Stimulated activated CD4-positive, alpha-beta T cell treated with anti-CD3 and anti-CD28 coated beads, Interleukin-12 subunit alpha, Interleukin-12 subunit beta, amount 100 ng/mL, for 4 hours (primary cell): ENCODE data around the gene TNFSF13.

Experiments
- DNase-seq: peaks from one replicate; pipeline ENCODE4 v3.0.0-alpha.2; 2020

TNFSF13 gene

DNA sequence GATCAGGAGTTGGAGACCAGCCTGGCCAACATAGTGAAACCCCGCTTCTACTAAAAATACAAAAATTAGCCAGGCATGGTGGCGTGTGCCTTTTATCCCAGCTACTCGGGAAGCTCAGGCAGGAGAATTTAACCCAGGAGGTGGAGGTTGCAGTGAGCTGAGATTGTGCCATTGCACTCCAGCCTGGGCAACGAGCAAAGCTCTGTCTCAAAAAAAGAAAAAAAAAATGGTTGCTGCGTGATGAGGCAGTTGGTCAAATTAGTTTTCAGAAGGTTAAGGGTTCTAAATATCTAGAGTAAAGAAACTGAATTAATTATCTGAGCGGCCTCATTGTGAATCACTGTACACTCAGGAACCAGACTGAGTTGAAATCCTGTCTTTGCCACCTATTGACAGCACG, 17.4 kb downstream of the TNFSF13 start:
- no peak for DNase-seq

DNA sequence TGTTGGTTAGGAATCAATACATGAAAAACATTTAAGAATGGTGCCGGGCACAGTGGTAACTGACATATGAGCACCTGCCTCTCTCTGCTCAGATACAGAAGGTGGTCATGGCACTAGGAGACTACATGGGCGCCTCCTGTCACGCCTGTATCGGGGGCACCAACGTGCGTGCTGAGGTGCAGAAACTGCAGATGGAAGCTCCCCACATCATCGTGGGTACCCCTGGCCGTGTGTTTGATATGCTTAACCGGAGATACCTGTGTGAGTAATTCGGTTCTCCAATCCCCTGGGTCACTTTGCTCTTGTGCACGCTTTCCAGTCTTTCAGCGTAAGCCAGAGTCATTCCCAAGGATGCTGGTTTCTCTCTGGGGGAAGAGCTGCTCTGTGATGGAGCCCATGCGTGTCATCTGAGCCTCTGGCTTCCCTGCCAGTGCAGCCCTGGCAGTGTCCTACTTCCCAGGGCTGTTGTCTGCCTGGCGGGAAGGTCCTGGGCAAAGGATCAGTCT, 17.9 kb downstream of the TNFSF13 start:
- no peak for DNase-seq

DNA sequence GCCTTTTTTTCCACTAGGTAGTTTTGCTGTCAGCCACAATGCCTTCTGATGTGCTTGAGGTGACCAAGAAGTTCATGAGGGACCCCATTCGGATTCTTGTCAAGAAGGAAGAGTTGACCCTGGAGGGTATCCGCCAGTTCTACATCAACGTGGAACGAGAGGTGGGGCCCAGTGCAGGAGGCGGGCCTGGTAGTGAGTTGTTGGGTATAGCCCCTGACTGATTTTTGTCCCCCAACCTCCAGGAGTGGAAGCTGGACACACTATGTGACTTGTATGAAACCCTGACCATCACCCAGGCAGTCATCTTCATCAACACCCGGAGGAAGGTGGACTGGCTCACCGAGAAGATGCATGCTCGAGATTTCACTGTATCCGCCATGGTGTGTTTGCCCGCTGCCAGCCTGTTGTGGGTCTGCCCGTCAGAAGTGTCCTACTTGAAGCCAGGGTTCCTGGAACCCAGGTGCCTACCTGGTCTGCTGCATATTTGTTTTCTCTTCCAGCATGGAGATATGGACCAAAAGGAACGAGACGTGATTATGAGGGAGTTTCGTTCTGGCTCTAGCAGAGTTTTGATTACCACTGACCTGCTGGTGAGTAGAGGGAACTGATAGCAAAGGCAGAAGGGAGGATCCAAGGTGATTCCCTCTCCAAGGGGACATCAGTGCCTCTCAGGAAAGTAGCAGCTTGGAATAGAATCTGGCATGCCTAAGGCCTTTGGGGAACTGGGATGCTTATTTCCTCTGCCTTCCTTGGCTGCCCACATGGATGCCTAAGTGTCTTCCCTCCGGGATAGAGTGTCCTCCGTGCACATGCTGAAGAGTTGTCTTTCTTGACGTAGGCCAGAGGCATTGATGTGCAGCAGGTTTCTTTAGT, 19.0 kb downstream of the TNFSF13 start:
- DNase-seq, result no peak

DNA sequence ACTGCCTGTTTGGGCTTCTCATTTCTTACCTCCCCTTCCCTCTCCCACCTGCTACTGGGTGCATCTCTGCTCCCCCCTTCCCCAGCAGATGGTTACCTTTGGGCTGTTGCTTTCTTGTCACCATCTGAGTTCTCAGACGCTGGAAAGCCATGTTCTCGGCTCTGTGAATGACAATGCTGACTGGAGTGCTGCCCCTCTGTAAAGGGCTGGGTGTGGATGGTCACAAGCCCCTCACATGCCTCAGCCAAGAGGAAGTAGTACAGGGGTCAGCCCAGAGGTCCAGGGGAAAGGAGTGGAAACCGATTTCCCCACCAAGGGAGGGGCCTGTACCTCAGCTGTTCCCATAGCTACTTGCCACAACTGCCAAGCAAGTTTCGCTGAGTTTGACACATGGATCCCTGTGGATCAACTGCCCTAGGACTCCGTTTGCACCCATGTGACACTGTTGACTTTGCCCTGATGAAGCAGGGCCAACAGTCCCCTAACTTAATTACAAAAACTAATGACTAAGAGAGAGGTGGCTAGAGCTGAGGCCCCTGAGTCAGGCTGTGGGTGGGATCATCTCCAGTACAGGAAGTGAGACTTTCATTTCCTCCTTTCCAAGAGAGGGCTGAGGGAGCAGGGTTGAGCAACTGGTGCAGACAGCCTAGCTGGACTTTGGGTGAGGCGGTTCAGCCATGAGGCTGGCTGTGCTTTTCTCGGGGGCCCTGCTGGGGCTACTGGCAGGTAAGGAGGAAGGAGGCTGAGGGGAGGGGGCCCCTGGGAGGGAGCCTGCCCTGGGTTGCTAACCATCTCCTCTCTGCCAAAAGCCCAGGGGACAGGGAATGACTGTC, 20.7 kb downstream of the TNFSF13 start, which contains the start of gene CD68:
TSS of gene CD68 (plus strand) at position 638 of the 833 bp plus-strand sequence. CDS start at position 678, 40 bp downstream.
- peak; percentile 69 for DNase-seq

DNA sequence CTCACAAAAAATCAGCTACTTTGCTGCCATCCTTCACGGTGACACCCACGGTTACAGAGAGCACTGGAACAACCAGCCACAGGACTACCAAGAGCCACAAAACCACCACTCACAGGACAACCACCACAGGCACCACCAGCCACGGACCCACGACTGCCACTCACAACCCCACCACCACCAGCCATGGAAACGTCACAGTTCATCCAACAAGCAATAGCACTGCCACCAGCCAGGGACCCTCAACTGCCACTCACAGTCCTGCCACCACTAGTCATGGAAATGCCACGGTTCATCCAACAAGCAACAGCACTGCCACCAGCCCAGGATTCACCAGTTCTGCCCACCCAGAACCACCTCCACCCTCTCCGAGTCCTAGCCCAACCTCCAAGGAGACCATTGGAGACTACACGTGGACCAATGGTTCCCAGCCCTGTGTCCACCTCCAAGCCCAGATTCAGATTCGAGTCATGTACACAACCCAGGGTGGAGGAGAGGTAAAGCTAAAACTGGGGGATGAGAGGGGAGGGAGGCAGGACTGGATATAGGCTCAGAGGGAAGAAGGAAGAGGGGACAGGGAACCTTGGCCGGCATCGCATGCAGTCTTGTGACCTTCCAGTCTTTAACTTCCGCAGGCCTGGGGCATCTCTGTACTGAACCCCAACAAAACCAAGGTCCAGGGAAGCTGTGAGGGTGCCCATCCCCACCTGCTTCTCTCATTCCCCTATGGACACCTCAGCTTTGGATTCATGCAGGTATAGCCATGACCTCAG, 21.5 kb downstream of the TNFSF13 start:
- no peak for DNase-seq

DNA sequence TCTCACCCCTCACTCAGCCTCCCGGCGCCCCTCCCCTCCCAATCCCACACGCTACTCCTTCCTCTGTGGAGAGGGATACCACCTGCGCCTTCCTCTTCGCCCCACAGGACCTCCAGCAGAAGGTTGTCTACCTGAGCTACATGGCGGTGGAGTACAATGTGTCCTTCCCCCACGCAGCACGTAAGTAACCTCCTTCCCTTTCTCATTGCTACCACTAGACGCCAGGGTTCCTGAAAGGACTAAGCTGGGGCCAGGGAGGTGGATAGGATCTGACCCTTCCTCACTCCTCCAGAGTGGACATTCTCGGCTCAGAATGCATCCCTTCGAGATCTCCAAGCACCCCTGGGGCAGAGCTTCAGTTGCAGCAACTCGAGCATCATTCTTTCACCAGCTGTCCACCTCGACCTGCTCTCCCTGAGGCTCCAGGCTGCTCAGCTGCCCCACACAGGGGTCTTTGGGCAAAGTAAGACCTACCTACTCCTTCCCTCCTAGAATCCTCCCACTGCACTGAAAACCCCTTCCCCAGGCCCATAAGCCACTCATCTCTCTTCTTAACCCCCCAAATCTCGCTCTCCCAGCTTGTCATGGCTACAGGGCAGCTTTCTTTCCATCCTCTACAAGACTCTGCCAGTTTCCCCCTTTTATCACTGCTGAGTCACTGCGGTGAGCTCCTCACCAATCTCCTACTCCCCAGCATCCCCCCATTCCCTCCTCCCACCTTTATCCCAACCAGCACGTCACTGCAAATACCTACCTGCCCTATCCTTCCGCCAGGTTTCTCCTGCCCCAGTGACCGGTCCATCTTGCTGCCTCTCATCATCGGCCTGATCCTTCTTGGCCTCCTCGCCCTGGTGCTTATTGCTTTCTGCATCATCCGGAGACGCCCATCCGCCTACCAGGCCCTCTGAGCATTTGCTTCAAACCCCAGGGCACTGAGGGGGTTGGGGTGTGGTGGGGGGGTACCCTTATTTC, 22.3 kb downstream of the TNFSF13 start:
- DNase-seq, result no peak

DNA sequence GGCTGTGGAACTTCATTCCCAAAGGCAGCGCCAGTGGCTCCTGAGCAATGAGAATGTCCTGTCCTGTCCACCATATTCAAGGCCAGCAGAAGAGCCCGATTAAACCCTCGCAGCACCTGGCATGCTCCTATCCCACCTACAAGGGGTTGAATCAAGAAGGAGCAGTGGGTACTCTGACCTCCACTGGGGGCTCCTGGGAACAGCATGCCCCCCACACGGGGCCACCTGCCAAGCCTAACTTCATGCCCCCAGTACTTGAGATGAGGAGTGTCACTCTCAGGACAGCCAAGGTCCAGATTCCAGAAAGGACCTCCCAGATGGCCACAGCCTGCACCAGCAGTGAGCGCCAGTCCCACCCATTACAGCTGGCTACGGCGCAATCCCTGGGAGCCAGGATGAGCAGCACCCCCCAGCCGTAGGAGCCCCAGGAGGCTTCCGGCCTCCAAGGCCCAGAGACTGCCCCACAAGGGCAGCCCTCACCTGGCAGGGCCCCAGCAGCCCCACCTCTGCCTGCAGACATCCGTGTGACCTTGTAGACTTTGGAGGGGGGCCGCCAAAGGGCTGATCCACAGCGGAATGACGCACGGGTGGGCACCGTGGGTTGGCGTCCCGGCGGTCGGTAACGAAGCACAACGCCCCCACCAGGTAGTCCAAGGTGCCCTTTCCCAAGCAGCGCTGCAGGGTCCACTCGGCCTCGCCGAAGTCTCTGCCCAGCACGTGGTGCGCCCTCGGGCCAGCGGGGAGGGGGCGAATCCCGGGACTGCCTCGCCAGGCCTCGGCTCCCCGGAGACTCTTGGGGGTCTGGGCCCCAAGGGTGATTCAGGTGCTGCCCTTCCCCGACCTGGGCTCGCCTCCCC, 24.1 kb downstream of the TNFSF13 start:
- DNase-seq, result no peak

DNA sequence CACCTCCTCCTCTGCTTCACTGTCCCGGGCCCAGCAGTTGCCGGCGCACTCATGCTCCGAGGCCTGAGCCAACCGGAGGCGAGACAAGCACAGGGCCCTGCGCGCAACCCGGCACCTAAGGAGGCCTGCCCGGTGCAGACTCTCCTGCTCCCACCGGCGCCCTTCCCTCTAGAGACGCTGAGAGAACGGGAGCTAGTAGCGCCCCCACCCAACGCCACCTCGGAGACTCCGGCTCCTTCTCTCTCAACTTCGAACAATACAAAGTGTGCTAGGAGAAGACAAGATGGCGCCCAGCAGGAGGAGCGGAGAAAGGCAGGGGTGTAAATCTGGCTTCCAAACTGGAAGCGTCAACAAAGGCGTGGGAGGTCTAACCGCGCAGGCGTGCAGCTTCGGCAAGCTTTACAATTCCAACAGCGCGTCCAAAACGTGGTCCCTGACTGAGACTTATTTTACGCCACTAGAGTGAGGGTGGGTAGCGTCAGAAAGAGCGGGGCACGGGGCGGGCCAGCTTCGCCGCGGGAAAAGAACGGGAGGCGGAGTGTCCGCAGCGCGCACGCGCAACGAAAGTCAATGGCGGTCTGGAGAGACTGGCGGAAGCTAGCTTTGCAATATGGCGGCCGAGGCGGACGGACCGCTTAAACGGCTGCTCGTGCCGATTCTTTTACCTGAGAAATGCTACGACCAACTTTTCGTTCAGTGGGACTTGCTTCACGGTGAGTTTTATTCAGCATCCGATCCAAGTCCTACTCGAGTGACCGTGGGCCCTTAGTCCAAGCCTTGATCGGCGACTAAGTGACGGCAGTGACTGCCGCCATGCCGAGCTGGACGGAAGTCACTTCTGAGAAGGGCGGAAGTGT, 24.9 kb downstream of the TNFSF13 start, which contains the start of gene MPDU1:
TSS of gene MPDU1 (plus strand) at position 600 of the 857 bp plus-strand sequence. CDS start at position 611, 11 bp downstream.
- DNase-seq, result peak; percentile 93

DNA sequence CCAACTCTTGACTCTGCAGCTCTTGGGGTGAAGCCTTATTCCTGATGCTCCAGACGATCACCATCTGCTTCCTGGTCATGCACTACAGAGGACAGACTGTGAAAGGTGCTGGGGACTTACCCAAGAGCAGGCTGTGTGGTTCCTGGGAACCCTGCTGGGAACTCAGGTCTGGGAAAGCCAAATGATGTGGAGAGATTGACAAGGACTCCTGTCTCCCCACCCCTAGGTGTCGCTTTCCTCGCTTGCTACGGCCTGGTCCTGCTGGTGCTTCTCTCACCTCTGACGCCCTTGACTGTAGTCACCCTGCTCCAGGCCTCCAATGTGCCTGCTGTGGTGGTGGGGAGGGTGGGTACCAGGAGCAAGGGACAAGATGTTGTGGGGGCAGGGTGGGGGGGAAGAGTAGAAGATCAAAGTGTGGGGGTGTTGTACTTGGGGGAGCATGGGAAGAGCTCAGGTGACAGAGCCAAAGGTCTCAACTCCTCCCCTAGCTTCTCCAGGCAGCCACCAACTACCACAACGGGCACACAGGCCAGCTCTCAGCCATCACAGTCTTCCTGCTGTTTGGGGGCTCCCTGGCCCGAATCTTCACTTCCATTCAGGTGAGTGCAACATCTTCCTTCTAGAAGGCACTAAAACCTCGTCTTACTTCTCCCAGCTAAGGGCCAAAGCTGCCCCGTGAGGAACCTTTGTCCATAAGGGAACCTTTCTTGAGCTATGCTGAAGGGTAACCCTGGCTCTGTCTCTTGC, 28.3 kb downstream of the TNFSF13 start:
- no peak for DNase-seq

DNA sequence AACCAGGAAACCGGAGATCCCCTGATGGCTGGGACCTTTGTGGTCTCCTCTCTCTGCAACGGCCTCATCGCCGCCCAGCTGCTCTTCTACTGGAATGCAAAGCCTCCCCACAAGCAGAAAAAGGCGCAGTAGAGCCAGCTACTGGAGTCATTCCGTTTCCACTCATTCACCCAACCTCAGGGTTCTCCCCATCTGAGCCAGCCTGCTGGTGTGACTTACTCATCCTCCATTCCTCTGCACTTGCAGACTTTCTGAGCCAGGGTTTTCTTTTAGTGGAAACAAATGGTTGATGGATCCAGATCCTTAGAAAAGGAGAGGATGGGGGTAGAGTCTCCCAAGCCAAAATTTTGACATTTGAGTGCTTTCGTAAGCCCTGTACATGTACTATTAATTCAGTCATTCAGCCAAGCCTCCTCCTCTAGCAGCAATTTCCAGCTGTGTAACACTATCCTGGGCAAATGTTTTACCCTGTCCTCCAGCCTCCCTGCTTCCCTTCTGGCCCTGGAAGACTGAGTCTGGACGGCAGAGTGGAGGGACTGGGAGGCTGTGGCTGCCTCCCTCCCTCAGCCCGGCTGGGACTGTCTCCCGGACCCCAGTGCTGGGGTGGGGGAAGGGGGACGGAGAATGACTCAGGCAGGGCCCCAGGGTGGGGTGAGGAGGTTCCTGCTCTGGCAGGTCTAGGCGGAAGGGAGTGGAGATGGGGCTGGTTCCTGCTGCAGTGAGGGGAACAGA, 29.0 kb downstream of the TNFSF13 start:
- DNase-seq, result no peak

DNA sequence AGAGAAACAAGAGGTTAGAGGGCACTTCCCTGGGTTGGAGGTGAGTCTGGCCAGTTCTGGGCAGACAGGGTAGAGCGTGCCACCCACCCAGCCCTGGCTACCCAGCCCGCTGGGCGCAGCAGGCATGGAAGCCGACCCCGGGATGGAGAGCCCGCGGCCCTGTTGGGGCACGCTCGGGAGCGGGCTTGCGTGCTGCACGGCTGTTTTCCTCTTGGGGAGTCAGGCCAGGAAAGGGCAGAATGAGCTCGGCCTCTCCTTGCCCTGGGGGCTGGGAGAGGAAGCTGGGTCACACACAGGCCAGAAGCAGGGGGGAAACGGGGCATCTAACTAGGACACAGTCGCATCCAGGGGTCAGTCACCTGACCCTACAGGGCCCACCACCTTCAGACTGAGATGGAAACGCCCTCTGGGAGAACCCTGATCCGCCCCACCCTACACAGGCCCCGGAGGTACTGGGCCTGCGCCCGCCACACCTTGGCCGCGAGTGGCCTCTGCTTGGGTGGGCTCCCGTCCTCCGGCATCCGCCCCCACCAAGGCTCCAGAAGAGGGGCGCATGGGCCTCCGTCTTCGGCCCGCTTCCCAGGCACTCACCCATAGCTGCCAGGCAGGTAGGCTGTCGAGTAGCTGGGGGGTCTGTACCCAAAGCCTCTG, 30.1 kb downstream of the TNFSF13 start:
- no peak for DNase-seq

DNA sequence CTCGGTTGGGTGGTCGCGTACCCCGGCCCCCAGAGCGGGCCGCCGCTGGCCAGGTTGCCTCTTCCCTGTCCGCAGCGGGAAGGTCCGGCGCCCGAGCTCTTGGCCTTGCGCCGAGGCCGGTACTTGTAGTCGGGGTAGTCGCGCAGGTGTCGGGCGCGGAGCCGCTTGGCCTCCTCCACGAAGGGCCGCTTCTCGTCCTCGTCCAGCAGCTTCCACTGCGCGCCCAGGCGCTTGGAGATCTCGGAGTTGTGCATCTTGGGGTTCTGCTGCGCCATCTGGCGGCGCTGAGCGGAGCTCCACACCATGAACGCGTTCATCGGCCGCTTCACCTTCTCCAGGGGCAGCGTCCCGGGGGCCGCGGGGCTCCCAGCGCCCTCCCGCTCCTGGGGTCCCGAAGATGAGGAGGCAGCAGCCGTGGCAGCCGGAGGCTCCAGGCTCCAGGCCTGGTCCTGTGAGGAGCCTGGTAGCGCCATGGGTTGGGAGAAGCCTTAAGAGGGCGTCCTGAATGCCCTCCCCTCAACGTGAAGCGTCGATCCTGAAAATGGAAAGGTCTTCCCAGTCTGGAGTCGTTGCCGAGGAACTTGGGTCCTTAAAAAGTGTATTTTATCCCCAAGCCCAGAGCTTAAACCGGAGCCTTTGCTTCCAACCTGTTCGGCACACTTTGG, 30.8 kb downstream of the TNFSF13 start:
- peak; percentile 62 for DNase-seq

DNA sequence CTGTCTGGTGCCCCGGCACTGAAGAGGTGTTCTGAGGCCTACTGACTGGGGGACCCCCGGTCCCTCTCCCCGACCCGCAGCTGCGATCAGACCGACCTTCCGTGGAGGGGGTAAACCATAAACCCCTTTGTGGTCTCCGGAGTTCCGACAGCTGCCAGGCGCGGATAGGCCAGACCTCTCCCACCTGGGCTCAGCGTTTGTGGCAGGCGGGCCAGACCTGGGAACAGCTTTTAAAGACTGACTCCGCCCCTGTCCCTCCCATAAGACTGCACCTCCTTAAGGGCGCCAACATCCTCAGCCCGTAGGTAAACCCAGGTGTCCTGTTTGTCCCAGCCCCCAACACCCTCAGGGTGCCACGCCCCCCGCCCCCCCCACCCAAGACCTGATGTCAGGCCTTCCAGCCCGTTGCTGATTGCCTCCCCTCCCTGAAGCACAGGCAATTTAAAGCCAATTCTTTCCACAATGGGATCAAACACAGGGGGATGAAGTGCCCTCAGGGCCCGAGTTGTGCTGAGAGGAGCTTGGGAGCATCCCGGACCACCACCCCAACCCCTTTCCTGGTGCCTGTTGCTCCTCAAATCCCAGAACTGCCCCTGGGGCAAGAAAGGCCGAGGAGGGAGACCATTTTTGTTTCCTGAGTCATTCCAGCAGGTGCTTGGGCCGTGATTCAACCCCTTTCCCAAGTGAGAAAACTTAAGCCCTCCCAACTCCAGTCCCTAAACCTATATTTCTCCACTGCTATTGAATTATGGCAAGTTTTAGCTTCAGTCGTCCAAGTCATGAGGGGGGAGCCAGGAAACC, 31.5 kb downstream of the TNFSF13 start, which contains the start of gene SOX15:
TSS of gene SOX15 (minus strand) at position 204 of the 801 bp plus-strand sequence. CDS start 418 bp downstream, outside the sequence.
- no peak for DNase-seq

DNA sequence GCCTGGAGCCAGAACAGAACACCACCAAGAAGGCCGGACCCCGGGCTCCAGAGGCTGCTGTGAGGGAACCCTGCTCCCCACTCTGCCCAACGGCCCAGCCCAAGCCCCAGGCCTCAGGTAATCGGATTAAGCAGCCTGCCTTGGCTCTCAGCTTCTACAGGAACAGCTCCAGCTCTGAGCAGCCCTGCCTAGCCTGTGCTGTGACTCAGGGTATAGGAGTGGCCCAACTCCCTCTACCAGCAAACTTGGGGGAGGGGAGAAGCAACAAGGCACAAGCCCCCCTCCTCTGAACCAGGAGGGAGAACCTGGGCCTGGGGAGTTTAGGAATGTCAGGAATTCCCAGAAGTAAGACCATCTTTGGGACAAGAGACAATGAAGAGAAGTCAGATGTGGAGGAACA, 32.2 kb downstream of the TNFSF13 start:
- no peak for DNase-seq

DNA sequence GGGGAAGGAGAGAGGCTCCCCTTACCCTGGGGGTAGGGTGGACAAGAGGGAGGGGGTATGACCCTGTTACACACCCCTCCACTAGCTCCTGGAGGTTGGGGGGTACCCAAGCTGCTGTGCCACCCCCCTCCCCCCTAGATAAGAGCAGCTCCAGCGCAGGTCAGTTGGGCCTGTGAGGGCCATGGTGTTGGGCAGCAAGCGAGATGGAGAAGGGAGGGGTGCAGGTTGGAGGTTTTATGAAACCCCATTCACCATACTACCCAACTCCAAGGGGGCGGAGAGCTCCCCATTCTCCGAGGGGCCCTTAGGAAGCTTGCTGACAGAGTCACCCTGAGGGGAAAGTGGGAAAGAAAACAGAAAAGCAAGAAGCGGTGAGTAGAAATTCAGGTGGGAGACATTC, 33.0 kb downstream of the TNFSF13 start:
- no peak for DNase-seq
